ENCODE results near the gene MTRR.

DNA sequence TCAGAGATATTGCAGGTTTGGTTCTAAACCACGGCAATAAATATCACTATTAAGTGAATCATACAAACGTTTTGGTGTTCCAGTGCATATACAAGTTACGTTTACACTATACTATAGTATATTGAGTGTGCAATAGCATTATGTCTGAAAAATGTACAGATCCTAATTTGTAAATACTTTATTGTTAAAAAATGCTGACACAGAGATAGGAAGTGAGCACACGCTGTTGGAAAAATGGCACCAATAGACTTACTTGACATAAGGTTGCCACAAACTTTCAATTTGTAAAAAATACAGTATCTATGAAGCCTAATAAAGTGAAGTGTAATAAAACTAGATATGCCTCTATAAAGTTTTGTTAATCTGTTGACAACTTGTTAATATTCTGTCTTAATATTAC, 34.0 kb upstream of the MTRR start:
- TF ChIP-seq STAT6 (CRISPR knock-in tag; conservative IDR thresholded peaks at IDR 0.05; ENCODE audit: low read depth) = no peak
- no peak for TF ChIP-seq AFF4 (CRISPR knock-in tag; IDR thresholded peaks at IDR 0.05; ENCODE audit: borderline replicate concordance)
- TF ChIP-seq, protein P1, sequence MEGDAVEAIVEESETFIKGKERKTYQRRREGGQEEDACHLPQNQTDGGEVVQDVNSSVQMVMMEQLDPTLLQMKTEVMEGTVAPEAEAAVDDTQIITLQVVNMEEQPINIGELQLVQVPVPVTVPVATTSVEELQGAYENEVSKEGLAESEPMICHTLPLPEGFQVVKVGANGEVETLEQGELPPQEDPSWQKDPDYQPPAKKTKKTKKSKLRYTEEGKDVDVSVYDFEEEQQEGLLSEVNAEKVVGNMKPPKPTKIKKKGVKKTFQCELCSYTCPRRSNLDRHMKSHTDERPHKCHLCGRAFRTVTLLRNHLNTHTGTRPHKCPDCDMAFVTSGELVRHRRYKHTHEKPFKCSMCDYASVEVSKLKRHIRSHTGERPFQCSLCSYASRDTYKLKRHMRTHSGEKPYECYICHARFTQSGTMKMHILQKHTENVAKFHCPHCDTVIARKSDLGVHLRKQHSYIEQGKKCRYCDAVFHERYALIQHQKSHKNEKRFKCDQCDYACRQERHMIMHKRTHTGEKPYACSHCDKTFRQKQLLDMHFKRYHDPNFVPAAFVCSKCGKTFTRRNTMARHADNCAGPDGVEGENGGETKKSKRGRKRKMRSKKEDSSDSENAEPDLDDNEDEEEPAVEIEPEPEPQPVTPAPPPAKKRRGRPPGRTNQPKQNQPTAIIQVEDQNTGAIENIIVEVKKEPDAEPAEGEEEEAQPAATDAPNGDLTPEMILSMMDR (IDR thresholded peaks at IDR 0.05) = no peak
- TF ChIP-seq, protein P2, sequence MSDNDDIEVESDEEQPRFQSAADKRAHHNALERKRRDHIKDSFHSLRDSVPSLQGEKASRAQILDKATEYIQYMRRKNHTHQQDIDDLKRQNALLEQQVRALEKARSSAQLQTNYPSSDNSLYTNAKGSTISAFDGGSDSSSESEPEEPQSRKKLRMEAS (CRISPR knock-in tag; IDR thresholded peaks at IDR 0.05) = no peak

Measured in WTC11 (cell line).